NCI-H2196 (cell line): ENCODE results near the gene WLS.

Source experiments
- DNase-seq: peaks from one replicate; lab custom pipeline; 2025; ENCODE audit not compliant: unreplicated experiment; lab: John Stamatoyannopoulos, UW

Gene WLS

DNA sequence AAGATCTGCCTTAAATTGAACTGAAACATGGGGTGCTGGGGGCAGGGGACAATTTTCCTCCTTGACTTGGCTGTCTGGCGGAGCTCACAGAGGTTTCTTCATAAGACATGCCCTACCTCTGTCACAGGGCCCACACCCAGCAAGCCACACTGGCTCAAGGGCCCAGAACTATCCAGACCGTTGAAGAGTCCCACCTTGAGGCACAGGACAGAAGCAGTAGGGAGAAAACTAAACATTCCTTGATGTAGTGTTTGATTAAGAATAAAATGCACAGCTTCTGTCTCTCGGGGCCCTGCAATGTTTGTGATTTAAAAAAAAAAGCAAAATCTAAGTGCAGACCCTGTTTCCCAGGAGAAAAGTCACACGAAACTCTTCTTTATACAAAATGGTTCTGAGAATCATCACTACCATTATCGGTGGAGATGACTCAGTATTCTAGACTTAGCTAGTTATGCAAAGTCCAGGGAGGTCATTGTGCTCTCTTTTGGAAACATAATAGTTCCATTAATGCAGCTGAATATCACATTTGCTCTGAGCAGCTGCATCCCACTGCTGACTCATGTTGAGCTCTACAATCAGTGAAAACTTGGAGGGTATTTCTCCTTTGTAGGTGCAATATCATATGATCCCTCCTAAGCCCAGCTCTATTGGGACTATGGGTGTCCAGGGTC is 128.3 kb downstream of the WLS start:
- DNase-seq = no peak

DNA sequence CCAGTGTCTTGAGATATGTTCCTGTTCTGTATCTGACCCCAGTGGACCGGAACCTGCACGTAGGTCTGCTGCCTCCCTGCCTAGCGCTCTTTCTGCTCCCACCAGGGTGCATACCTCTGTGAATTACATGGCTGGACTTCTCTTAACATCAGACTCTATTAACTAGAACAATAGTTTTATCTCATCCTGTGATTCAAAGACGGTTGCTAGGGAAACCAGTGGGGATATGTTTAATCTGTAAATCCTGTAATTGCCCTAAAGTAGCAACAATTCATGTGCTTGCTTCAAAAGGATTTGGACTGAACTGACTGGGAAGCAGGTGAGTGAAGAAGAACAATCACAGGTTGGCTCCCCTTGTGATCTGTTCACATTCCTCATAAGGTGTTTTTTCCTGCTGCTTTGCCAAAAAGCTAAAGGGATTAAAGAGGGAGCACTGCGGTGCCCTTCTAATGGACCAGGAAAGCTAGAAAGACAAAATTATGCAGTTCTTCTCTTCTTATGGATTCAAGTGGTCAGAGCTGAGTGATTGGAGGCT is 129.2 kb downstream of the WLS start:
- no peak for DNase-seq

DNA sequence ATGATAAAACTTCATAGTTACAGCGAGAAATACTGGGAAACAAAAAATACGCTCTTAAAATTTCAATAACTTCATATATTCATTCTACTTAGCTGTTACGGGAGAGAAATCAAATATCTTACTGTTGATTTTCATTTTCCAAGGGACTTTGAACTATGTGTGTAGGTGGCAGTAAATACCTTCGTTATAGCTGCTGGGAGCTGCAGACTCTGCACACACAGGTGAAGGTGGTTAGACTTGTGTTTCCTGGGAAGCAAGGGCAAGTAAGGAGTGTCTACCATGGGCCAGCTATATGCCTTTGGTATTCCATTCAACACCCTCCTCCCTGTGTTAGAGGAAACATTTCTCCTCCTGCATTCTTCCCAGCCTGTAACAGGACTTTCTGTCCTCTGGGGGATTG is 130.5 kb downstream of the WLS start:
- DNase-seq = no peak

DNA sequence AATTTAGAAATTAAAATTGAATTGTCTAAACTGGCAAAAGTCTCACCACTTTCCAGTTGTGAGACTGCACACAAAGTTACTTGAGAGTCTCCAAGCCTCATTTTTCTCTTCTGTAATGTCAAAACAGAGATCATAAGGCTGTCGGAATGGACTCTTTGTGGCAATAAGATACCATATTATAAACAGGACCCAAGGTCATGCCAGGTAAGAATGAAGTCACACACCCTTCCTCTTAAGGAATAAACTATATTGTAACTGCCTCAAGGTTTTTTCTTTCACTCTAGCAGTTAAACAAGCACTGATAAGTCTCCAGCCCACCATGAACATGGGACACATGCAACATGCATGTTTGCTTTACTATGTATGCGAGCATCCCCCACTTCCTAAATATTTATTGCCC is 131.8 kb downstream of the WLS start:
- DNase-seq = no peak

DNA sequence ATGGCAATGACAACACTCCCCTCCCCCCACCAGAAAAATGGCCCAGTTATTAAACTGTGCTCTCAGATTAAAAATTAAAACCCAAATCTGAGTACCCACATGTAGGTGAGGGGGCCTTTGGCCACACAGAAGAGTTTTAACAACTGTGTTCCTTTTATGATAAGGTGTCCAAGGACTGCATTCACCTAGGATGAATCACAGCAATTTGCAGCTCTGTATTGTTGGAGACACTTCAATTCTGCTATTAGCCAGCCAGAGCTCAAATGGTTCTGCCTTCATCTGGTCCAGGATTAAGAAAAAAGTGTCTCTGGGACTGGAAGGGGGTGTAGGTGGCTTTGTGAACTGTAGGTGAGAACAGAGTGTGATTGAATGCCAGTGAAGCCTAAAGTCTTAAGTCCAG is 138.6 kb downstream of the WLS start:
- DNase-seq = no peak

DNA sequence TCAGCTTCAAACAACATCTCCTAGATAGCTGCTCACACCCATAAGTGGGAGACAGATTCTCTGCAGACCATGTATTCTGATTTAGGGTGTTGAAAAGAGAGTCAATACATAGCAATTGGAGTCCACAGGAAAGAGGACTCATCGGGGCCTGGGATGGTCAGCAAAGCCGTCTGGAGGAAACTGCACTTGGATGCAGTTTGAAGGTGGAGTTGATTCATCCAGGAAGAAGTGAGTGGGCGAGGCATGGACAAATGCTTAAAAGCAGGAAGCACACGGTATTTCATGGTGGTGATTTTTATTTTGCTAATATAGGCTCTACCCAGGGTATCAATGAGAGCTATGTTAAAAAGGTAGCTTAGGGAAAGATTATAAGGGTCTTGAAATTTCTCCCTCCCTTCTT is 145.1 kb downstream of the WLS start:
- DNase-seq = no peak

DNA sequence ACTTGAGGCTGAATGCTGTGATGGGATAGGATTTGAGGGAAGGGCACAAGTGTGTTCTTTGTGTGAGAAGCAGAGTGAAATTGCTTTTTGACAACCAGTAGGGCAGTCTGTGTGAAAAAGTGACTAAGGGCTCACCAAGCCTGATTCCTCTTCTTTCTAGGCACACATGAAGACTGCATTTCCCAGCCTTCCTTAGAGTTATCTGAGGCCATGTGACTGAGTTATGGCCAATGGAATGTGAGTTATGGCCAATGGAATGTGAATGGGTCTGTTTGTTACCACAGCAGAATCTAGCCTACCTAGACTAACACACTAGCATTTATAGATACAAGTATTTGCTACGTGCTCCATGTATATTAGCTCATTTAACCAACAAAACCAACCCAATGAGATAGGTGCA is 146.6 kb downstream of the WLS start:
- DNase-seq = no peak

DNA sequence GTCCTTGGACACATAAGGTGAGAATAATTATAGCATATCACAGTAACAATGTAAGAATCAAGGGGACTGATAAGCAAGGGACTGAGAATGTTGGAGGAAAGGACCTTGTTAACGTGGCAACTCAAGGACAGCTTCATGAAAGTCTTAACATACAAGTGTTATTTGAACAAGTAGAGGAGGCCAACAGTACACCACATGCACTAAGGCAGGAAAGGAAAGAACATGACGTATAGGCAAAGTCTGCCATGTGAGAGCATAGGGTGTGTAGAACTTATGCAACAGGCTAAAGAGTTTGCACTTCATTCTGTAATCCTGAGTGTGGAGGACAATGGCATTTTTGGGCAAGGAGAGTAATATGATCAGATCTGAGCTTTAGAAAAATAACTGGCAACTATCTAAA is 148.6 kb downstream of the WLS start:
- no peak for DNase-seq

DNA sequence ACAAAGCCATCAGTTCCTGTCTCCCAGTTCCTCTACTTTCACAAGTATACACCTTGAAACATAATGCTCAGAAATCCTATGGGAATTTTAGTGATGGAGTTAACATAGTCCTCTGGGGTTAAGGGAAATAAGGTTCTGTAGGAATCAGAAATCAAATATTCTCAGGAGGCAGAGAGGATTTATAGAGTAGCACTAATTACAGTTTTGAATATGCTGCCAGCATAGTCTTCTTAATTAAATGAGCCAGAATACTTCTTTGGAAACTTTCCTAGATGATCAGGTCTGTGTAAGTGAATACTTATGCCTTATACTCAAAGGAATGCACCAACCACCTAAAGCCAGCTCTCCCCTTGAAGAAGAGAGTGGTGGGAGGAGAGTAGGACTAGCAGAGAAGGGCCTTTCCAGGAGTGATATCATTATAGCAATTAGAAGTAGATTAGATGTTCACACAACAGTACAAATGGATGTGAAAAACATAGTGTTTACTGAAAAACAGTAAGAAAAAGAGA is 150.5 kb downstream of the WLS start:
- no peak for DNase-seq

DNA sequence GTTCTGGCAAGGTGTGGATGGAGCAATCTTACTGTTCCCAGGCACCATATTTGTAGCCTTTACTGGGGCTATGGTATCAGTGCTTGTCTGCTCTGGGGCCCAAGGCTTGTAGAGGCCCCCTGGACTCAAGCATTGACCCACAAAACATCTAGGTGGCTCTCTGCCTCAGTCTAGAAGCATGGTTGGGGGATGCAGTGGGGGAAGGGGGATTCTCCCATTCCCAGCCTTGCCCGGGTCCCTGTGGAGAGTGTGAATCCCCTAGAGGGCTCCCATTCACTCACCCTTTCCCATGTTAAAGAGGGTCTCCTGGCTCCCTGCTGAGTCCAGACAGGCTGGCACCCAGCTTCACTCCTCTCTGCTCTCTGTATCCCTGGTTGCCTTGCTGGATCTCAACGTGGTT is 153.7 kb downstream of the WLS start:
- no peak for DNase-seq
